Activated T-cell treated with anti-CD3 and anti-CD28 coated beads, Interleukin-2, amount 50 U/mL, for 48 hours (primary cell): ENCODE measurements around the gene HOMER3.
"Not testable (repeated sequence)": the region's sequence is repeated elsewhere in the genome, so short reads cannot be mapped to it uniquely, and the experiment has no call there.

ENCODE experiments used
- DNase-seq, 2 experiments: peaks; one replicate each; pipeline ENCODE4 v3.0.0-alpha.2; 2020

Gene HOMER3

DNA sequence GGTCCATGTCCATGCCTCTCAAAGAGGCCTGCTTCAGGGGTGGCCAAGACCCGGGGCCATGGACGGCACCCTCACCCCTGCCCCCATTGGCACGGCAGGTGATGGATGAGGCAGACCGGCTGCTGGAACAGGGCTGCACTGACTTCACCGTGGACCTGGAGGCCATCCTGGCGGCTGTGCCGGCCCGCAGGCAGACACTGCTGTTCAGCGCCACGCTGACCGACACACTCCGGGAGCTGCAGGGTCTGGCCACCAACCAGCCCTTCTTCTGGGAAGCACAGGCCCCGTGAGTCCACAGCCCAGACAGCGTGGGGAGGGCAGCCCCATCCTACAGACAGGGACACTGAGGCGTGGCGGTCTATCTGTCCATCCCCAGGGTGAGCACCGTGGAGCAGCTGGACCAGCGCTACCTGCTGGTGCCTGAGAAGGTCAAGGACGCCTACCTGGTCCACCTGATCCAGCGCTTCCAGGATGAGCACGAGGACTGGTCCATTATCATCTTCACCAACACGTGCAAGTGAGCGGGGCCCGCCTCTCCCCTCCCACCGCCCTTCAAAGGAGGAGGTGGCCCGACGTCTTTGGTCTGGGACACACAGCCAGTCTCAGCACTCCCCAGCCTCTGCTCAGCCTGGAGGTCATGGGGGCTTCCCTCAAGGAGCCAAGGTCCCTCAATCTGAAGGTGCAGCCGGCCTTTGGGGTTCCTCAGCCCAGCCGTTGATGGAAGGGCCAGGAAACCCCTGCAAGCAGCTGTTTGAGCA, 18.6 kb downstream of the HOMER3 start:
- DNase-seq = no peak

DNA sequence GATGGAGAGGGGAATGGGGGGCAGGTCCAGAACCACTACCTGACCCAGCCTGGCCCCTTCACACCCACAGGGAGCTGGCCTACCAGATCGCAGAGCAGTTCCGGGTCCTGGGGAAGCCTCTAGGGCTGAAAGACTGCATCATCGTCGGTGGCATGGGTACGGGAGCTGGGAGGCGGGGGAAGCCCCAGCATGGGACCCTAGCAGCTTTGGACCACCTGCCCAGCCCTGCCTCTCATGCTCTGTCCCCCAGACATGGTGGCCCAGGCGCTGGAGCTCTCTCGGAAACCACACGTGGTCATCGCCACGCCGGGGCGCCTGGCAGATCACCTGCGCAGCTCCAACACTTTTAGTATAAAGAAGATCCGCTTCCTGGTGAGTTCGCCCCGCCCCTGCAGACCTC, 19.4 kb downstream of the HOMER3 start:
- no peak for DNase-seq

DNA sequence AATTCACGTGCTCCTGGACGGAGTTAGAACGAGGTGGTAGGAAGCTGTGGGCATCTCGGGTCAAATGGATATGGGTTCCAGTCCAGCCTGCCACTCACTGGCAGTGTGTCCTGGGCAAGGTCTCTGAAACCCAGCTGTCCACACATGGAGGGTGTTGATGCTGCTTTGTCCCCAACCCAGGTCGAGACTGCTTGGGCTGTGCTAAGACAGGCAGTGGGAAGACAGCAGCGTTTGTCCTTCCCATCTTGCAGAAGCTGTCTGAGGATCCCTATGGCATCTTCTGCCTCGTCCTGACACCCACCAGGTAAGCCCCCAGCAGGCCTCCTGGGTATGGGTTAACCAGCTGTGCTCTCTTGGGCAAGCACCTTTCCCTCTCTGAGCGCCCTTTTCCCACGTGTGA, 20.6 kb downstream of the HOMER3 start:
- DNase-seq = no peak

DNA sequence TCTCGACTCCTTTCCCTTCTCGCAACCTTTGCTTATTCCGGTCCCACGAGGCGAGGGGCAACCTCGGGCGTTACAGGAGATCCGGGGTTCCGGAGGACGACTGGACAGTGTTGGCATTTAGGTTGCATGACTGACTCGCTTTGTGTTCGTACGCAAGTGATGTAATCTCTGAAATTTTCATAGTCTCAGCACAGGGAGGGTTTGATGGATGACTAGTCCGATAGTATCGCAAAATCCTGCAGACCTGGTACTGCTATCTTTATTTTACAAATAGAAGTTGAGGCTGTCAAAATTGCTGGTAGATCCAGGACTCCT, 21.2 kb downstream of the HOMER3 start:
- no peak for DNase-seq

DNA sequence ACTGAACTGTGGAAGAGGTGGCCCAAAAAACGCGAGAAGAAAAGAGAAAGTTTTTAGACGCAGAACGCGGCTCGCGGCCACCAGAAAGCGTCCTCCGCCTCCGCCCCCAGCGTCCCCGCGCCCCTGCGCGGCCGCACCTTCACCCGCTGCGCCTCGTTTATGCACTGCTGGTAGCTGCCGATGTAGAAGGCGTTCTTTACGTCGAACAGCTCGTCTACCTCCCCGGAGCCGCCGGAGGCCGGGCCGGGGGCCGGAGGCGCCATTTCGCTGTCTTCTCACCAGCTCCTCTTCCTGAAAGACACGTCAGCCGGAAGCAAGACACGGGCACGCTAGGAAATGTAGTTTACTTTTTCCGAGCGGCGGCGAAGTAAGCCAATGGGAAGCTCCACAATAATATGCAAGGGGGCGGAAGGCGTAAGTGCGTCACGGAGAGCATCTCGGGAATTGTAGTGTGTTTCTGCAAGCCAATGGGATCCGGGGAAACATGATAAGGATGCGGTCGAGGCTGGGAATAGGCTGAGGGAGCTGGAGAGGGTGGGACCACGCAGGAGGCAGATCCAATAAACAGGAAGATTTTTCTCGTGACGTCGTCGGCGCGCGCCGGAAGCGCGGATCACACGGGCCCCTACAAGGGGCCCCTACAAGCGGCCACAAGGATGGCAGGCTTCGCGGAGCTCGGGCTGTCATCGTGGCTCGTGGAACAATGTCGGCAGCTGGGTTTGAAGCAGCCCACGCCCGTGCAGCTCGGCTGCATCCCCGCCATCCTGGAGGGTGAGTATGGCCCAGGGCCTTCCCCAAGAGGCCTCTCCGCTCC, 21.7 kb downstream of the HOMER3 start, which contains the start of the genes COPE and DDX49:
Gene COPE, minus strand, starts transcription at position 302 of the 814 bp plus-strand sequence. Its CDS starts 39 bp downstream, at position 263.
Gene DDX49, plus strand, starts transcription at position 630 of the 814 bp plus-strand sequence. Its CDS starts 27 bp downstream, at position 657.
- DNase-seq = peak; percentile 97 to 98

DNA sequence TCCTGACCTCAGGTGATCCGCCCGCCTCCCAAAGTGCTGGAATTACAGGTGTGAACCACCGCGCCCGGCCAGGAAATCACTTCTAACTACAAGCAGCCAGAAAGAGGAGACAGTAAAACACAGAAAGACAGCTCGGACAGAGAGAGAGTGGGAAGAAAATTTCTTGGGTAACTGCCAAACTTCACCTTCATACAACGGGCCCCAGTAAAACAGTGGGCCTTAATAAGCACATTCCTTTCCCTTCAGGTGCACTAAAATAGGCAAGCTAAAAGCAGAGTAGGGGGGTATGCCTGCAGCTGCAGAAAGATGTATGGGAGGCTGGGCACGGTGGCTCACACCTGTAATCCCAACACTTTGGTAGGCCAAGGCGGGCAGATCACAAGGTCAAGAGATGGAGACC, 23.4 kb downstream of the HOMER3 start:
- not testable (repeated sequence) for DNase-seq

DNA sequence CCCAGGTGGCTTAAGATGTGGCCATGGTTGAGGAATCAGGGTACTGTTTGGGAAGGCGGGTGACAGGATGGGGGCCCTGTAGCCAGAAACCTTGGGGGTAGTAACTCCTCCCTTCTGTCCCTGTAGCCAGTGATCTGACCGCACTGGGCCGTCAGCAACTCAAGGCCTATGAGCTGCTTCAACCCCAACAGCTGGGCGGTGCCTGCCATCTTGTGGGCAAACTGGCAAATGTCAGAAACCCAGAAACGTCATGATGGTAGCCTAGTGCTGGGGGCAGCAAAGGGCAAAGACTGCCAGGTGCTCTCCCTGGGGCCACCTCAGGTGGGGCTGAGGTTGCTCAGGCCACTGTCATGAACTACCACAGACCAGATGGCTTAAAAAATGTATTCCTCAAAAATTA, 25.4 kb downstream of the HOMER3 start:
- DNase-seq = peak; percentile 53 to 57

DNA sequence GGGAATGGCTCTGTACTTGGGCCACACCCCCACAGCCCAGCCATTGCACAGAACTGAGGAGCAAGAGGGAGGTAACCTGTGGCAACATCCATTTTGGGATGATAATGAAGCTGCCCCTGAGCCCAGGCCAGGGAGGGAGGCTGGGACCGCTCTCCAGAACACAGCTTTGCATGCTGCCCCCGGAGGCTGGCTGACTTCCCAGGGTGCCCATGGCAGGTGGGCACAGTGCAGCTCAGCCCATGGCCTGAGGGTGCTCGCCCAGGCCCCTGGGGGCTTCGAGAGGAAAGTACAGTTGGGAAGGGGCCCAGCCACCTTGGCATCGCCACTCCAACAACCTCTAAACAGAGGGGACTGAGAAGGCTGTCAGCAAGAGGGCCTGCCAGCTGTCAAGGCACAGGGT, 27.6 kb downstream of the HOMER3 start:
- no peak for DNase-seq

DNA sequence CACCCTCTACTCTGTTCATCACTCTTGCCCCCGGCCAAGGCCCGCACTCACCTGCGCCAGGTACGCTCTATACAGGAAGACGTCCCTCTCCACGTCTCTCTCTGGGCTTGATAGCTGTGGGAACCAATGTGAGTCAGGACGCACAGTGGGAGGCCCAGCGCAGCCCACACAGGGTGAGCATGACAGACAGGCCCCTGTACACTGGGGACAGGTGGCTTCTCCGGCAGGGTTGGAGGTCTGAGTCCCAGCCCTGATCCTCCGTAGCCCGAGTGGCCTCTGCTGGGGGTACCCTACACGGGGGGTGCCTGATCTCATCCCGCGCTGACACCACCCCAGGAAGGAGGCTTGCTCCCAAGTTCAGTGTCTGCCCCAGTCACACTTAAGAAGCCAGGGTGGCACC, 28.1 kb downstream of the HOMER3 start:
- DNase-seq = no peak

DNA sequence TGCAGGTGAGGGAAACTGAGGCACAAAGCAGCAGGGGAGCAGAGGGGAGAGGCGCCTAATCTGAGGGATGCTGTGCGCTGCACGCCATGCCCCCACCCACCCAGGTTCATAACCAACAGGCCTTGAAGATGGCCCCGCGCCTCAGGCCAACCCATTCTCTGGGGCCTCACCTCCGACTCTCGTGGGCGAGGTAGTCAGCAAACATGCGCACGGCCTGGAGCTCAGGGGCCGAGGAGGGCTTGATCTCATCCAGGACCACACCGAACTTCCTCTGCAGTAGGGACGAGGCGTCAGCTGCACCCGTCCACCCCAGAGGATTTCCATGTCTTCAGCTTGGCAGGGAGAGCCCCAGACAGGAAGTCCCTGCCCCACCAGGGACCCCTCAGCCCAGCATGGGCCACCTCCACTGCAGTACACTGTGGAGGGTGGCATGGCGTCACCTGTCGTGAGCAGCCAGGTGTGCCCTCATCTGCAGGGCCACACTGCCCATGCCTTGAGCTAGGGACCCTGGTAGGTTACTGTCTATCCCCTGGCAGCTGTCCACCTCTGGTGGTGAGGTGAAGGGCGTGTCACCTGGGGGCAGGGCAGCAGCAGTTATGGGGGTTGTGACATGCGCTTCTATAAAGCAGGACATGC, 30.1 kb downstream of the HOMER3 start:
- DNase-seq = no peak

DNA sequence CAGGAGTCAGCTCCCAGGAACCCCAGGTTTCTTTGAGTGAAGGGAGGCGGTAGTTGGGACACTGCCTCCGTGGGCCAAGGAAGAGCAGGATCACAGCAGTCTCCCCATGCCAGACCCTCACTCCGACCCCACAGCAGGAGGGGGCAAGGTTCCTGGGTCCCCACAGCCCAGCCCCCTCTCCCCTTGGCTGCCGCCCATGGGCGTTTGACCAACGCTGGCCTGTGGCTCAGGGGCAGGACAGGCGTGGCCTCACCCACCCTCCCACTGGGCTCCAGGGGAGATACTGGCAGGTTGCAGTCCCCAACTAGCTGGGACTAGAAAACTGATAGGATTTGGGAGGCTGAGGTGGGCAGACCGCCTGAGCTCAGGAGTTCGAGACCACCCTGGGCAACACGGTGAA, 31.0 kb downstream of the HOMER3 start:
- no peak for DNase-seq

DNA sequence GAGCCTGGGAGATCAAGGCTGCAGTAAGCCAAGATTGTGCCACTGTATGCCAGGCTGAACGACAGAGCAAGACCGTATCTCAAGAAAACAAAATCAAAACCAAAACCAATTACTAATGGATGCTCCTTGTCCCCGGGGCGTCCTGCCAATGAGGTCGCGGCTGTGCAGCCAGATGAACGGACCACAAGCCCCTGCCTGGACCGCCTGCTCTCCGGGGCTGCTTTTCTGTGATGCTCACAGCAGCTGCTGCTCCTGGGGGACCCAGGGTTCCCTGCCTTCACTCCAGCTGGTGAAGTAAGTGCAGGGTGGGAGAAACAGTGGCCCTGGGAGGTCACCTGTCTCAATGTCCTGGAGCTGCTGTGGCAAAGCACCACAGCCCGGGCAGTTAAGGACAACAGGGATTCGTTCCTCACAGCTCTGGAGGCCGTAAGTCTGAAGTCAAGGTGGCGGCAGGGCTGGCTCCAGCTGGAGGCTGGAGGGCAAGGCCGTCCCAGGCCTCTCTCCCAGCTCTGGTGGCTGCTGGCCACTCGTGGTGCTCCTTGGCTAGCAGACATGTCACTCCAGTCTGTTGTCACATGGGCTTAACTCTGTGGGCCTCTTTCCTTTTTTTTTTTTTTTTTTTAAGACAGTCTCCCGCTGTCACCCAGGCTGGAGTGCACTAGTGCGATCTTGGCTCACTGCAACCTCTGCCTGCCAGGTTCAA, 31.9 kb downstream of the HOMER3 start:
- no peak for DNase-seq

DNA sequence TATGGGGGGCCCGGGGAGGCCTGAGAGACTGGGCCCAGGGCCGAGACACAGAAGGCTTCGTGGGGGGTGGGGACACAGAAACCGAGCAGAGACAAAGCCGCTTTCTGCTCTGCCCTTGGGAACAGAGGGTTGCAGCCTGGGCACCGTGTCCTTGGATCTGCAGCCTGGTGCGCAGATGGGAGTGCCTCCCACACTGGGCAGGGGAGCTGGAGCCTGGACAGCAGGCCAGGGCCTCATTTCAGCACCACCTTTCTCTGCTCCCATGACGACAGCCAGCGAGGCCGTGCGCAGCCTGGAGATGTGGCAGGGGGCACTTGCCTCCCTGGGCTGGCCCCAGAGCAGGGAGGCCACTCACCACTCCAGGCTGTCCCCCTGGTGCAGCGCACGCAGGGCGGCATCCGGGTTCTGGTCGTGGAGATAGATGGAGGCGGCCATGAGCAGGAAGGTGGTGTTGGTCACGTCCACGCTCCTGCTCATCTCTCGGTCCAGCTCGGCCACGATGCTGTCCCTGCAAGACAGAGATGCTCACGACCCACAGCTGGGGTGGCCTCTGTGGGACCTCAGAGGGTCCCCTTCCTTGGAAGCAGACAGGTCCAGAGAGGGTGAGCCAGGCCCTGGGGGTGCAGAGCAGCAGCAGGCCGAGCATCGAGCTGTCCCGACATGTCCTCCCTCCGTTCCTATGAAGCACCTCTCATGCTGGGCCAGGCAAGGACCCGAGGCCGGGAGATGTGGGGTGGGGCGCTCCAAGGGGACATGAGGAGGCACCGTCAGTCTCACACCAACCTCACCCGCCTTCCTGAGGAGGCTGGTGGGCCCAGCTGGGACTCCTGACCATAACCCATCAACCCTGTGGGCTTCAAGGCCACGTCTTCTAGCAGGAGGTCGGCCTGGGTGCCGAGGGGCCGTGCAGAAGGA, 34.2 kb downstream of the HOMER3 start:
- DNase-seq = no peak

DNA sequence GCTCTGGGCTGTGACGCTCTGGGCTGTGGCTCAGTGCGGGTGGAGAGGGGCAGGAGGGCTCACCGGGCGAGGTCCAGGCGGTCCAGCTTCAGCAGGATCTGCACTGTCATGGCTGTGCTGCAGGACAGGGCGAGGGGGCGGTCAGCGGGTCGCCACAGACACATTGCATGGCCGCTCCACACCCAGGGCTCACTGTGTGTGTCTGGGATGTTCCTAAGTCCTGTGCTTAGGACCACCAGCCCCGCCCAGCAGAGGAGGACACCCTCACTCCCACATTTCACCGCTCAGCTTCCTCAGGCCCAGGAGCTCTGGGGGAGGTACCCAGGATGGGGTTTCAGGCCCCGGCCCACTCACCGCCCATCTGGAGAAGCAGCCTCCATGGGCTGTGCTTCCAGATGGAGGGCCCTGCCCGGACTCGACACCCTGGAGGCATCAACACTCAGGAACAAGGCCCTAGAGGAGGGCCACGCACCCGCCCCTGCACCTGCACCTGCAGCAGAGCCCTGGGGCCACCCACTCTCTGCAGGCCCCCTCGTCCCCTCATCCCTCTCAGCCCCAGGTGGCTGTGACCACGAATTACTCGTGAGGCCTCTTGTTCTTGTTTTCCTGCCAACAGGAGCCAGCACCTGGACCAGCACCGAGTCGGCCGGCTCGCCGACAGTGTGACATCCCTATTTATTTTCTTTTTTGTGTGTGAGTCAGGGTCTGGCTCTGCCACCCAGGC, 35.3 kb downstream of the HOMER3 start:
- DNase-seq = no peak

DNA sequence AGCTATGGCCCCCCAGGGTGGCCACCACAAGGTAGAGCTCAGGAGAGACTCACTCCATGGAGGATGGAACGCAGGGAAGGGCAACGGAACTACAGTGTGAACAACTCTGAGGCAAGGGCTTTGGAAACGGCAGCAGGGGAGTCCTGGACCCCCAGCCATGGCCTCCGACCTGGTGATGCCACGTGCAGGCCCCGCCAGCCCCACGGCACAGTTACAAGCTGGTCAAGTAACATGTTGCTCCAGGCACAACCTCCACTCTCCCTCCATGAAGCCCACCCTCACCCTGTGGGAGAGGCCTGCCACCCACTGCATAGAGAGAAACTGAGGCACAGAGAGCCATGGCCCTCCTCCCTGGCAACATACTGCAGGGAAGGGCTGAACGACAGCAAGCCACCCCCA, 36.0 kb downstream of the HOMER3 start:
- no peak for DNase-seq

DNA sequence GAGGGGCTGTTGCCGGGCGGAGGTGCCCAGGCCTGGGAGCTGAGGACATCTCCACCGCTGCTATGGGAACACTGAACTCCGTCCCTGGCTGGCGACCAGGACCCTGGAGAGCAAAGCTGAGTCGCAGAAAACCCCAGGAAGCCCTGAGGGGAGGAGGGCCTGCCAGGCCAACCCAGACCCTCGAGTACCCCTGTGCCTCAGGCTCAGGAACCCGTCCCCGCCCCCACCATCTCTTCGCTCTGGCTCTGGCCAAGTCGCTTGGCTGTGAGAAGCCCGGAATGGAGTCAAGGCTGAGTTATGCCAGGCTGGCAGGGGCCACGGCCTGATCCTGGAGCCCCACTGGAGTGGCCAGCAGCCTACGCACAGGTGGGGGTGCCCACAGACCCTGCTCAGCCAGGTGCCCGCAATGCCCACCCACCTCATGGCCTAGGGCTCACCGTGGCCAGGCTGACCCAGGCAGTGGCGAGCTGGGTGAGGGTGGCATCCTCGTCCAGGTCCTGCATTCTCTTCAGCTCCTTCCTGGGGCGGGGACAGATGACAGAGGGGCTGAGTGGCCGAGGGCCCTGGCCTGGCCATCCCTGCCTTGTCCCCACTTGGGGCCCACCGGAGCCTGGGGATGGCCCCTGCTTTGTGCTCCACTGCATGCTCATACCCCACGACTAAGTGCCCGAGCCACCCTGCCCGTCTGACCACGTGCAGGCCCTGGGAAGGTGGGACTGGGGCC, 36.5 kb downstream of the HOMER3 start:
- DNase-seq = no peak

DNA sequence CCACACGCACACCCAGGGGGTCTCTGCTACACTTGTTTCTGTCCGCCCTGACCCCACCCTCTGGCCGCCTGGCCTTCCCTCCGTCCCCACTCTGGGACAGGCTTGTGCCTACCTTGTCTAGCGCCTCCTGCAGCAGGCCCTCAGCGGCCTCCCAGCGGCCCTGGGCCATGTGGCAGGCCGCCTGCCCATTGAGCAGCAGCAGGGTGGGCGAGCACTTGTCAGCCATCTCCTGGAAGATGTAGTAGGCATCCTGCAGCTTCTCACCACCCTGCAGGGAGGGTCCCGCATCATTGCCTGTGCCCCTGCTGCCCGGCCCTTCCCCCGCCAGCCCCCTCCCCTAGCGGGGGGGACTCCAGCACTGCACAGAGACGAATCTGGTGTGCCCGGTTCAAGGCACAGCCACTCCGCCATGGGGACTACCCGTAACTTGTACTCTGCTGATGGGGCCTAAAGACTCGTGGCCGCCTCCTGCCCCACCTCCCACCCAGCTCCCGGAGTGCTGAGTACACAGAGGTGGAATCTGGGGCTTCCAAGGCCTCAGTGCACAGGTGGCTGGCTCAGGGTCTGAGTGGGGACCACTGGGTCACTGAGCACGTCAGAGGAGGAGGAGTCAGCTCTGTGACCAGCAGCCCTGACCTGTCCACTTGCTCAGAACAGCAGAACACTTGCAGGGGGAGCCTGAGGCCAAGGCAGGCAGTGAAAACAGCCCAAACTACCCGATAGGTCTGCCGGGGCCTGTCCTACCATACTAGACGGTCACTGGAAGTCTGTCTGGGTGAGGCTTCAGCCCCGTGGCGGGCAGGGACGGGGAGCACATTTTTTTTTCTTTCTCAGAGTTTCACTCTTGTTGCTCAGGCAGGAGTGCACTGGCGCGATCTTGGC, 37.6 kb downstream of the HOMER3 start:
- no peak for DNase-seq

DNA sequence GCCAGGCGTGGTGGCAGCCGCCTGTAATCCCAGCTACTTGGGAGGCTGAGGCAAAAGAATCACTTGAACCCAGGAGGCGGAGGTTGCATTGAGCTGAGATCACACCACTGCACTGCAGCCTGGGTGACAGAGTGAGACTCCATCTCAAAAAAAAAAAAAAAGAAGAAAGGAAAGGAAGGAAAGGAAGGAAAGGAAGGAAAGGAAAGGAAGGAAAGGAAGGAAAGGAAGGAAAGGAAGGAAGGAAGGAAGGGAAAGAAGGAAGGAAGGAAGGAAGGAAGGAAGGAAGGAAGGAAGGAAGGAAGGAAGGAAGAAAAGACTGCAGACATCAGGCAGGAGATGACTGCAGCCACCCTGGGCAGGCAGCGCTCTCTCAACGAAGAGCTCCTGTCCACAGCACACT, 38.5 kb downstream of the HOMER3 start:
- not testable (repeated sequence) for DNase-seq

DNA sequence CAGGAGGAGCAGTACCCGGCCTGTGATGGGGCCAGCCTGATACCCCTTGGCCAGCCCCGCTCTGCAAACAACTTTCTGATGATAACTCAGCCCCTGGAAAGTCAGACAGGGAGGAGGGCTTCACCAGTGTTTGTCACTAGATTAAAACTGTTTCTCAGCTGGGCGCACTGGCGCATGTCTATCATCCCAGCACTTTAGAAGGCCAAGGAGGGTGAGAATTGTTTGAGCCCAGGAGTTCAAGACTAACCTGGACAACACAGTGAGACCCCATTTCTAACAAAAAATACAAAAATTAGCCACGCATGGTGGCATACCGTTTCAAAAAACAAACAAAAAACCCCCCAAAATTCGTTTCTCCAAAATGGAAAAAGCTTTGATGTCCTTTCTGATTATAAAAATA, 39.5 kb downstream of the HOMER3 start:
- no peak for DNase-seq
